DND-41 (cell line): Measurements from ENCODE around the gene TMEM117.

Source experiments
- CTCF ChIP-seq: IDR thresholded peaks from 2 replicates; pipeline ENCODE4 v1.5.1; 2012; ENCODE audit warnings: borderline replicate concordance, low read length, moderate library complexity, mild to moderate bottlenecking; ENCODE audit not compliant: poor library complexity, severe bottlenecking; ENCODE audit errors: extremely low read depth
- EZH2 ChIP-seq: IDR thresholded peaks from 3 replicates; pipeline ENCODE4 v1.6.1; 2012; ENCODE audit warnings: borderline replicate concordance, low read depth, mild to moderate bottlenecking, moderate library complexity, low read length, inconsistent platforms; ENCODE audit not compliant: severe bottlenecking

- TF ChIP-seq CTCF (no peak), EZH2 (no peak)
Measured at GRCh38 chr12:44375694-44376093, 539.8 kb downstream of the TMEM117 start.
